Tibial nerve (tissue), 3 donors: ENCODE results near the gene AGK.

ENCODE experiments used
- POLR2A ChIP-seq, 2 donors: fragments of 450-650 bp; IDR thresholded peaks; one replicate each; pipeline ENCODE4 v1.6.1; 2017; ENCODE audit warnings: antibody characterized with exemption in 2 of 2, mild to moderate bottlenecking in 2 of 2, moderate library complexity in 2 of 2
- TF ChIP-seq, protein P1 (sequence below), 5 experiments: fragments of 200-600 bp in 3 of 5; fragments of 450-650 bp in 2 of 5; sonication (generic) in 3 of 5; IDR thresholded peaks; one replicate each; pipeline ENCODE4 v1.5.1; 2016 to 2019; ENCODE audit warnings: antibody characterized with exemption in 5 of 5, mild to moderate bottlenecking in 3 of 5, moderate library complexity in 2 of 5

- TF ChIP-seq, protein P1, sequence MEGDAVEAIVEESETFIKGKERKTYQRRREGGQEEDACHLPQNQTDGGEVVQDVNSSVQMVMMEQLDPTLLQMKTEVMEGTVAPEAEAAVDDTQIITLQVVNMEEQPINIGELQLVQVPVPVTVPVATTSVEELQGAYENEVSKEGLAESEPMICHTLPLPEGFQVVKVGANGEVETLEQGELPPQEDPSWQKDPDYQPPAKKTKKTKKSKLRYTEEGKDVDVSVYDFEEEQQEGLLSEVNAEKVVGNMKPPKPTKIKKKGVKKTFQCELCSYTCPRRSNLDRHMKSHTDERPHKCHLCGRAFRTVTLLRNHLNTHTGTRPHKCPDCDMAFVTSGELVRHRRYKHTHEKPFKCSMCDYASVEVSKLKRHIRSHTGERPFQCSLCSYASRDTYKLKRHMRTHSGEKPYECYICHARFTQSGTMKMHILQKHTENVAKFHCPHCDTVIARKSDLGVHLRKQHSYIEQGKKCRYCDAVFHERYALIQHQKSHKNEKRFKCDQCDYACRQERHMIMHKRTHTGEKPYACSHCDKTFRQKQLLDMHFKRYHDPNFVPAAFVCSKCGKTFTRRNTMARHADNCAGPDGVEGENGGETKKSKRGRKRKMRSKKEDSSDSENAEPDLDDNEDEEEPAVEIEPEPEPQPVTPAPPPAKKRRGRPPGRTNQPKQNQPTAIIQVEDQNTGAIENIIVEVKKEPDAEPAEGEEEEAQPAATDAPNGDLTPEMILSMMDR (IDR thresholded peaks at IDR 0.05), result no peak
- TF ChIP-seq POLR2A (IDR thresholded peaks at IDR 0.05), result no peak
Observed at GRCh38 chr7:141702047-141702567, 150.9 kb downstream of the AGK start, which contains the start of gene DENND11.
